OCI-M2 (cell line): Measurements from ENCODE around the gene SLC35E3.

Source experiments
- DNase-seq: peaks from one replicate; lab custom pipeline; 2025; ENCODE audit not compliant: unreplicated experiment; lab: John Stamatoyannopoulos, UW

The SLC35E3 gene

DNA sequence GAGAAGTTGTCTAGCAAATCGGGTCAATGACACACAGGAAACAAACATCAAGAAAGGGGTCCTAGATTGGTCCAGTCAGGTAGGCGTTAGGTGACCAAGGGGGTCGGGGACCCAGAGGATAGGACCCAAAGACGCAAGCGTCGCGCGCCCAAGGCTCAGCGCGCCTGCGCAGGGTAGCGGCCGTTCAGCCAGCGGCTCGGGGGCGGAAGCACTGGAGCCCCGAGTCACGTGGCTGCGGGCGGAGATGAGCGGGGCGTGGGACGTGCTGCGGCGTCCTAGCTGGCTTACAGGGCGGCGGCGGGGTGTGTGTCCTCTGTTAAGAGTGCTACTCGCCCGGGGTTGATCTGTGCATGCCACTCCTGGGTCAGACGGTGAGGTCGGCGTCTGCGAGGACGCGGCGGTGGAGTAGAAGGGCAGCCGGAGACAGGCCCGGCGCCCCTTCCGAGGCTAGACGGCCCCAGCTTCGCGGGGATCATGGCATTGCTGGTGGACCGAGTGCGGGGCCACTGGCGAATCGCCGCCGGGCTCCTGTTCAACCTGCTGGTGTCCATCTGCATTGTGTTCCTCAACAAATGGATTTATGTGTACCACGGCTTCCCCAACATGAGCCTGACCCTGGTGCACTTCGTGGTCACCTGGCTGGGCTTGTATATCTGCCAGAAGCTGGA is at the start of gene SLC35E3:
TSS of gene SLC35E3 (plus strand) at position 273 of the 668 bp plus-strand sequence. CDS start at position 475, 202 bp downstream.
- DNase-seq, result peak; percentile 84

DNA sequence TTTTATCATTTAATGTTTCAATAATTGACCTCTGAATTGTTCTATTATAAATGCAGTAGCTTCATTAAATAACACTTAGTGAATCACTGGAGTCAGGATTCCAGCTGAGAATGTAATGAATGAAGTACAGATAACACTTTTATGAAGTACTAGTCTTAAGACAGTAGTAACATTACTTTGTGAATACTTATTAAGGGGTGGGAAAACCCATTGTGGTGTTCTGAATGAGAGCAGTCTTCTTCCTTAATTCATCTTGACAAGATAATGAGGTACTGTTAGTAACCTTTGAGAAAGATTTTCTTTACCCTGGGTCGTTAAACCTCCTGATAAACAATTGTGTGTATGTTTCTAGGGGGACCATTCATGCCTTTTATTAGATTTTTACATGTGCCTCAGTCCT is 46.5 kb upstream of the SLC35E3 start:
- no peak for DNase-seq

DNA sequence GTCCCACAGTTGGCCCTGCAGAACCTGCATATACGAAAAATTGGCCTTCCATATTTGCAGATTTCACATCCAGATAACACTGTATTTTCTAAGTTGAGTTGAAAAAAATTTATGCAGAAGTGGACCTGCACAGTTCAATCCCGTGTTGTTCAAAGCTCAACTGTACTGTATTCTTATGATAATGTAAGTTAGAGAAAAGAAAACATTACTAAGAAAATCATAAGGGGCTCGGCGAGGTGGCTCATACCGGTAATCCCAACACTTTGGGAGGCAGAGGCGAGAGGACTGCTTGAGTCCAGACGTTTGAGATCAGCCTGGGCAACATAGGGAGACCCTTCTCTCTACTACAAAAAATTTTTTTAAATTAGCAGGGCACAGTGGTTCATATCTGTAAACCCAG is 18.2 kb upstream of the SLC35E3 start:
- DNase-seq, result no peak

DNA sequence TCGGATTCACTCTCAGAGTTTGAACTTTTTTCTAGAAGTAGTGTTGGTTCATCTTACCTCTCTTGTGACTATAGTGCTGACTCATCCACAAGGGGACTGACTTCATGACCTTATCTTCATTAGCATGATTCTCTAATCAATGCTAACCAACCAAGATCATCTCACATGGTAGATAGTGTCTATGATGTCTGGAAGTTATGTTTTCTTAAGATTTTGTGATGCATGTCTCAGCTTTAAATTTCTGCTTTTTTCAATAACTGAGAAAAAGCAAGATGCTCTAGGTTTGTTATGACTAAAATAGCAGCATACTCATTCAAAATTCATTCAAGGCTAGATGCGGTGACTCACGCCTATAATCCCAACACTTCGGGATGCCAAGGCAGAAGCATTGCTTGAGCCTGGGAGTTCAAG is 12.3 kb upstream of the SLC35E3 start:
- no peak for DNase-seq

DNA sequence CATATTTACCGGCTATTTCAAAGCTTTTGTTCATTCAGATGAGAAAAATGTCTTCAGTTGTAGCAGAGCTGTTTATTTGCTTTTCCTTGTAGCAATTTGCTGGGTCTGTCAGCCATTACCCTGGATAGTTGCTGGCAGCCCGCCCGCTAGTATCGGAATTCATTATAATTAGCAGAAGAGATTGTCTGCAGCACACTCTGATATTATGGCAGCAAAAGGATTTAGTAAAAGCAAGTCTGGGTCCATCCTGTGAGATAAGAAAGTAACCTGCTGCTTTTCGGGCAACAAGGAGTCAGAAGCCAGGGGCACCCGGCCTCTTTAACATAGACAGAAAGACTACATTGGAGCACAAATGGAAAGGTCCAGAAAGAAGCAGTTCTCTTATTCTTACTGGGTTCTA is 6.1 kb upstream of the SLC35E3 start:
- DNase-seq, result no peak

DNA sequence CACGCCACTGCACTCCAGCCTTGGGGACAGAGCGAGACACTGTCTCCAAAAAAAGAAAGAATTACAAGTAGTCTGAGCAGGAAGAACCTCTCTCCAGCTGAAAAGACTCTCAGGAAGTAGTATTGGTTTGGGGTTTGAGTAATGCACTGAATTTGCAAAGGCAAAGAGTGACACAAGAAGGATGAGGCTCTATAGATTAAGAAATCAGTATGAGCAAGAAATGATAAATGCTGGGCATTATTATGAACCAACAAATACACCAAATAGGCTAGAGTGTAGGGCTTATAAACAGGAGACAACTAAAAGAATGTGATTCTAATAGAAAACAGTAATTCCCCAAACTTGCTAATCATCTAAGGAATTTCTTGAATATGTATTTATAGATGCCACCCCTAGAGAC is 2.6 kb upstream of the SLC35E3 start:
- no peak for DNase-seq

DNA sequence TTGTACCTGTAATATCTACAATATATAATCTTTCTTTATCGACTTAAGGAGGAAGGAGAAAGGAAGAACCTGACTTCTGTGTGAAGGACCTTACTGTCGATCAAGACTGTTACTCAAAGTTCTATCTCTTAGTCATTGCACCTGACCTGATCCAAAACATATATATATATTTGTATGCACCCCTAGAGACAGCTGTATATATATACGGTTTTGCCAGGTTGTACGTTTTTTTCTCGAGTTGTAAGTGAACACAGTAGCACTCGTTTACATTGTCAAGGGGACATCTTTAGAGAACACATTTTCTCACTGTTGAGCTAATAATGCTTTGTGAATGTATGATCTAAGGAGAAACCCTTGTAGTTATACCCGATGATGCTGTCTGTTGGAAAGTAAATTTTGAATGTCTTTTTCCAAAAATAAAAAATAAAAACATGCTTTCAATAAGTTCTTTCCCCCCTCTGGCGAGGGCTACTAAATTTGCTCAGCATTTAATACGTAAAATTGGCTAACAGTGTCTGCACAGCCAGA is 536 bp upstream of the SLC35E3 start:
- peak; percentile 13 for DNase-seq

DNA sequence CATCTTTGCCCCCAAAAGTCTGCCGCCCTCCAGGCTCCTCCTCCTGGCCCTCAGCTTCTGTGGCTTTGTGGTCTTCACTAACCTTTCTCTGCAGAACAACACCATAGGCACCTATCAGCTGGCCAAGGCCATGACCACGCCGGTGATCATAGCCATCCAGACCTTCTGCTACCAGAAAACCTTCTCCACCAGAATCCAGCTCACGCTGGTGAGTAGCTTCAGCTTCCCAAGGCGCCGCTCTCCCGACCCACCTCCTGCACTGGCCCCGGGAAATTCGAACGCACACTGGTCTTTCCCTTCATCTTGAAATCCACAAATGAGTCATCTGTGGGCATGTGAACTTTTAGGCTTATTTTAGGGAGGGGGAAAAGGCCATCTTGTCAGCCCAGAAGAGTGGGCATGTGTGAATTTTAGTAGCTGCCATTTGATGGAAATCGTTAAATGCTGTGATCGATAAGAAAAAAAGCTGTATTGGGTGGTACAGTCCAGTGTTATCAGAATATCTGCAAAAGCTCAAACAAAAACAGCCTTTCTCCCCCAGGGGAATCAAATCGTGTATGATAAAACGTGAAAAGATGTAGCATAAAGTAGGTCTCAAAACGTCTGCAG is 700 bp downstream of the SLC35E3 start:
- DNase-seq, result peak; percentile 32

DNA sequence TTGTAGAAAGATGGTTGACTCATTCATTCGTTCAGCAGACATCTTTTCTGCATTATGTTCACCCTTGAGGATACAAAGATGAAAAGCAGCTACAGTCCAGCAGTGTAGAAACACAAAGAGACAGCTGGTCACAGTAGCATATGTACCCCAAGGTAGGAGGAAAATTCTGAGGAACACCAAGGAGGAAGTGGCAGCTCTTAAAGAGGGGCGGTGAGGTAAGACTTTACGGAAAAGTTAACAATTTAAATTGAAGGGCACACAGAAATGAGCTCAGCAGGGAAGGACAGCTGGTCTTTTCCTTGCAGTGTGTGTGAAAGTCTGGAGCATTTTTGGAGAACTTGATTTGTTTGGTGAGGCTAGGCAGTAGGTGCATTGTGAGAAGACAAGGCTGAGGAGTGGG is 3.5 kb downstream of the SLC35E3 start:
- no peak for DNase-seq

DNA sequence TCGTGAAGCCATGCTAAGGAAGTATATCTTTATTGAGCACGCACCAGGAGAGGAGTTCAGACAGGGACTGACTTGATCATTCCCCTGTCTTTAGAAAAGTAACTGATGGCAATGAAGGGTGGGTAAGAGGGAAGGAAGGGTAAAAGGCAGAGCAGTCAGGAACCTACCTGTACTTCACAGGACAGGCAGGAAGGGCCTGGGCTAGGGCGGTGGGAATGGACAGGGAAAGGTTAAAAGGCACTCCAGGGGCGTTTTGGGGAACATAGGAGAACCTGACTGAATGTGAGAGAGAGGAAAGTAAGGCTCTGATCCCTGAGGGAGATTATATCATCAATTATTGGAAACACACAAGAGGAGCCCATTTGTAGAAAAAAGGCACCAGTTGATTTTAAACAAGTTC is 3.9 kb downstream of the SLC35E3 start:
- DNase-seq, result no peak

DNA sequence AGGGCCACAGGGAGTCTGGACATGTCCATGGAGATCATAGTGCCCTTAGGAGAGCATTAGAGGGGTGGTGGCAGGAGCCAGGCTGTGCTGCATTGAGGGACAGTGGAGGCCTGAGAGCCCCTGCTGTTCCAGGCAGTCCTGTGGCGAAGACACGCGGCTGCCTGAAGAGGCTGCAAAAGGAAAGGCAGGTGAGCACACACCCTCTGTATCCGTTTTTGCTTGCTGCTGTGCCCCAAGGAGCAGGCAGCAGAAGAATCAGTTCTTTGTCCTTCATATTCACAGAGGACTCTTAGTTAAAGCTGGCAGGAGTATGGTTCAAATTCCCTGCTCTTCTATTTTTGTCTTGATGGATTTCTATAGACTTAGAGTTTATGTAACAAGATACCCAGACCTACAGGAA is 4.5 kb downstream of the SLC35E3 start:
- no peak for DNase-seq

DNA sequence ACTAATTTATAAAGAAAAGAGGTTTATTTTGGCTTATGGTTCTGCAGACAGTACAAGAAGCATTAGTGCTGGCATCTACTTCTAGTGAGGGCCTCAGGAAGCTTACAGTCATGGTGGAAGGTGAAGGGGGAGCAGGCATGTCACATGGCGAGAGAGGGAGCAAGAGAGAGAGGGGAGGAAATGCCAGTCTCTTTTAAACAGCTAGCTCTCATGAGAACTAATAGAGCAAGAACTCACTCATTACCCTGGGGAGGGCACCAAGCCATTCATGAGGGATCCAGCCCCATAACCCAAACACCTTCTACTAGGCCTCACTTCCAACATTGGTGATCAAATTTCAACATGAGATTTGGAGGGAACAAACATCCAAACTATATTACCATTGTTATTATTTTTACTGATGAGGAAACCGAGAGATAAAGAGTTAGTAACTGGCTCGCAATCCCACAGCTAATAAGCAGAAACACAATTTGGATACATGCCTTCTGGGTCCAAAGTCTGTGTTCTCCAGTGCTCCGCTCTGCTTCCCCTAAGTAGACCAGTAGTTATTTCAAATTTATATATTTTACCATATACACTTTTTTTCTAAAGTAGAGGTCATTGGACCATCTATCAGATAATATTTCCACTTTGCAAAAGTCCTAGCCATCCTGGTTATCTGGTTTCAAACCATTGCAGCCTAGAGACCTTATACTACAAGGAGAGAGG is 9.7 kb downstream of the SLC35E3 start:
- DNase-seq, result no peak

DNA sequence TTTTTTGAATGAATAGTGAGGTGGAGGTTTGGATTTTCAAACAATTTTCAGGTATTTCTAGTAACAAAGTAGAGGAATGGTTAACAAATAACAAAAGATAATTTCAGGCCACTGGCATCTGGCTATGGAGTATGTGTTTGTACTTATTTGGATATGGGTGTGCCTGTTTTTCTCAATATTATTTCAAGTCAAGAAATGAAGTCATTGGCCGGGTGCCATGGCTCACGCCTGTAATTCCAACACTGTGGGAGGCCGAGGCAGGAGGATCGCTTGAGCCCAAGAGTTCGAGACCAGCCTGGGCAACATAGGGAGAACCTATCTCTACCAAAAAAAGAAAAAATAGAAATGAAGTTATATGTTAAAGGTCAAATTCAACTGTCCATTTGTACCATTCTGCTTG is 13.9 kb downstream of the SLC35E3 start:
- DNase-seq, result no peak

DNA sequence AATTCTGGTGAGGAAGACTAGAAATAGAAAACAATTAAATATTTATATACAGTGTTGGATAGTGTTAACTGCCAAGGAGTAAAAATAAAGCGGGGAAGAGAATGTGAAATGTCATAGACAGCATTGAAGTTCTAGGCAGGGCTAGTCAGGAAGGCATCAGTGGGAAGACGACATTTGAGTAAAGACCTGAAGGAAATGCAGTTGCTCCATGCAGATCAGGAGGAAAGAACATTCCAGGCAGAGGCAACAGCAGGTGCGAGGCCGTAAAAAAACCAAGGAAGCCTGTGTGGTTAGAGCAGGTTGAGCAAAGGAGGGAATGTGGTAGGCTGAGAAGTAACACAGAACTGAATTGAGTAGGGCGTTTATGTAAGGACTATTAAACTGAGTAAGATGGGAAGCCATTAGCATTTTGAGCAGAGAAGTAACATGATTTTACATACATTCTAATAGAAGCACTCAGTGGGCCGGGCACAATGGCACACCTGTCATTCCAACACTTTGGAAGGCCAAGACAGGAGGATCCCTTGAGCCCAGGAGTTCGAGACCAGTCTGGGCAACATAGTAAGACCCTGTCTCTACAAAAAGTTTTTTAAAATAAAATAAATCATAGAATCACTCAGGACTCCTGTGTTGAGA is 14.9 kb downstream of the SLC35E3 start:
- no peak for DNase-seq

DNA sequence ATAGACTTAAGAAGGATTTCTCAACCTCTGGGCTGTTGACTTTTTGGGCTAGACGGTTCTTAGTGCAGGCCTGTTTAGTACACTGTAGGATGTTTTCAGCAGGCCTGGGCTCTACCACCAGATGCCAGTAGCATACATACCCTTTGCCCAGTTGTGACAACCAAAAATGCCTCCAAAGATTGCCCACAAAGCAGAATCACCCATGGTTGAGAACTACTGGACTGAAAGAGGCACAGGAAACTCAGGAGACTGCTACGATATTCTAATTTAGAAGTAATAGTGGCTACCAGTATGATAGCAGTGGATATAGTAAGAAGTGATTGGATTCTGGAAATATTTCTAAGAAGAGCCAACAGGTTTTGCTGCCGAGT is 15.5 kb downstream of the SLC35E3 start:
- no peak for DNase-seq

DNA sequence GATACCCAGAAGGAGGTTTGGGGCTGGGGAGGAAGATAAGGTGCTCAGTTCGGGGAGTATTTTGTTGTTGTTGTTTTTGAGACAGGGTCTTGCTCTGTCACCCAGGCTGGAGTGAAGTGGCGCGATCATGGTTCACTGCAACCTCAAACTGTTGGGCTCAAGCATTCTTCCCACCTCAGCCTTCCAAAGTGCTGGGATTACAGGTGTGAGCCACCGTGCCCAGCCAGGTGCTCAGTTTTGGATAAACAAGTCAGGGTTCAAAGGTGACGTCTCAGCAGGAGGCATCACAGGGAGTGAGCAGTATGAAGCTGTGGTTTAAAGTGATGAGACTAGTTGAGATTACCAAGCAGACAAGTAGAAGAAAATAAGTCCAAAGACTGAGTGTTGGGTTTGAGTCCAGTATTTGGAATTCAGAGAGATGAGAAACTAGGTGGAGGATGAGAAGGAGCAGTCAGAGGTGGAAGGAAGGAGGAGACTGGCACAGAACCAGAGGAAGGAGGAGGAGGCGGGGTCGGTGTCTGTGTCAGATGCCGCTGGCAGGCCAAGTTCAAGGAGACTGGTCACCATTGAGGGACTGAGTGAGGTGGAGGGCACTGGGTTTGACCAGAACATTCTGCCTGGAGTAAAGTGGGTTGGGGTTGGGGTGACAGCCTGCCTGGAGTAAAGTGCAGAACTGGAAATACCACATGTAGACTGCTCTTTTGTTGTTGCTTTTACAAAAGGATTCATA is 16.1 kb downstream of the SLC35E3 start:
- no peak for DNase-seq

DNA sequence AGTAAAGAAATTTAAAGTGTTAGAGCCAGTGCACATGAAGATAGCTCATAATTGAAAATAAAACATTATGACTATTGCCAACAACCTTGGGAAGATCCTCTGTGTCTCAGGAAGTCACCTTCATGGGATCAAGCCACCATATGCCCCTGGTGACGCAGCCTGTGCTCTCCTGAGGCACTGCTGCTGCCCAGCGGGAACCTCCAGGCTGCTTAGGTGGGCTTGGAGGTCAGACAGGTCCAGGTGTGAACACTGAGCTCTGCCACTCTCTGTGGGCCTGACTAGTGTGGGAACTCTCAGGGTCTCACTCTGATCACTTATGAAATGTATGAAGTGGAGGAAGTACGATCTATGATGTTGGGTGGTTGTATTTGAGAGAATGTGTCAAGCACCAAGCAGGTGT is 16.7 kb downstream of the SLC35E3 start:
- no peak for DNase-seq

DNA sequence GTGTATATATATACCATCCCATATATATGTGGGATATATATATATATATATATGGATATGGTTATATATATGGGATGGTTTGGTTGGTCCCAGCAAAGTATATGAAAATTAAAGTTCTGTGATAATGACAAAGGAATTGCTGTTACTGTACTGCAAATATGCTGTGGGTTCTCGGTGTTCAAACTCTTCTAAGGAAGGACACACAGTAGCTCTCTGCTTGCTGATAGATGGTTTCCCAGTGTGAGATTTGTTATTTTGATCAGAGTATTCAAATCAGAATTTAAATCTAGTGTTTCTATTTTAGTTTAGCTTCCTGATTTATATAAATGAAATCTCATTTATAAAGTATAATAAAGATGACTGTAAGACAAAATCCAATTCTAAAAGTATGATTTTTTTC is 19.7 kb downstream of the SLC35E3 start:
- no peak for DNase-seq

DNA sequence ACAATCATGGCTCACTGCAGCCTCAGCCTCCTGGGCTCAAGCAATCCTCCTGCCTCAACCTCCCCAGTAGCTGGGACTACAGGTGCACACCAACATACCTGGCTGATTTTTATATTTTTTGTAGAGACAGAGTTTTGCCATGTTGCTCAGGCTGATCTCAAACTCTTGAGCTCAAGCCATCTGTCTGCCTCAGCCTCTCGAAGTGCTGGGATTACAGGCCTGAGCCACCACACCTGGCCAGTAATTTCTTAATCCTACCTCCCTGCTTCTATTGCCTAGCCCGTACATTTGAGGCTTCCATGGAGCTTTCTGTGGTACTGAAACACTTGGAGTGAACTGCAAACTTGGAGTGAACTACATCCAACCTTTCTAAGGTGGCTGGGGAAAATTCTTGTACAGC is 20.7 kb downstream of the SLC35E3 start:
- no peak for DNase-seq

DNA sequence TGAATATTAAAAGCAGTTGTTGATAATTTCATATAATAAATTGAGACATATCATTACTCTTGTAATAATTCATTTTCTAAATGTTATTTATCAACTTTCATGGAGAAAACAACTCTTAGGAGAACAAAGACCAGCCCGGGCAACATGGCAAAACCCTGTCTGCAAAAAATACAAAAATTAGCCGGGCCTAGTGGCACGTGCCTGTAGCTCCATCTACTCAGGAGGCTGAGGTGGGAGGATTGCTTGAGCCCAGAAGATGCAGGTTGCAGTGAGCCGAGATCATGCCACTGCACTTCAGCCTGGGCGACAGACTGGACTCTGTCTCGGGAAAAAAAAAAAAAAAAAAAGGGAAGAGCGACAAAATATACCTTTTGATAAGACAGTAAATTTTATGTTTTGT is 21.2 kb downstream of the SLC35E3 start:
- no peak for DNase-seq

DNA sequence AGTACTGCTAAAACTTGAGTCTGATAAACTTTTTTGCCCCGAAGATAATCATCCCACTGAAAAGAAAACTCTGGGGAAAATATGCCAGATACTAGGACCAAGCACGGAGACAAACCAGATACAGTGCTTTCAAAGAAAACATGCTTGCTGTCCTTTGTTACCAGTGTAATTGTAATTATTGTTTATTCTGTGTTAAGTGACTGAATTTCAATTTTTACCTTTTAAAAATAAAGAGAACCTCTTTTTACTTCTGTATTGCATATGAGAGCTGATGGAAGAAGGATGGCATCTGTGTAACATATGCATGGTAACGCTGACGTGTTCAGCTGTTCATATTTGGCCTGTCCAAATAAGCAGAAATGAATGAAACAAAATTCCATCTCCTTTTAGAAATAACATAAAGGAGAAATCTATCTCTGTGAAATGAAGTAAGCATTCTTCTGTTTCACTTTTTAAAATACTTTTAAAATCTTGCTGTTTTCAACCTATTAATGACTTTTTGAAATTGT is 22.5 kb downstream of the SLC35E3 start:
- no peak for DNase-seq
